H9 (cell line): ENCODE results near the gene MAPT. TPM values are rescaled to one million over a fixed set of nuclear protein-coding genes. Genes with fewer than 3 reads are reported as not detected.

Source experiments
- DNase-seq: peaks from one replicate; pipeline ENCODE4 v3.0.0-alpha.2; 2017
- H2AFZ ChIP-seq: one replicate; pipeline ENCODE4 v1.6.1; 2013; ENCODE audit warnings: mild to moderate bottlenecking, low read length, control low read depth, moderate library complexity
- H2AK5ac ChIP-seq: 2 replicates; pipeline ENCODE4 v1.6.1; 2013; ENCODE audit warnings: low read length, control low read depth, mixed read lengths; ENCODE audit not compliant: insufficient read length
- H2BK120ac ChIP-seq: one replicate; pipeline ENCODE4 v1.6.1; 2013; ENCODE audit warnings: low read depth, mild to moderate bottlenecking, low read length, control low read depth, inconsistent platforms; ENCODE audit not compliant: poor library complexity, severe bottlenecking
- H2BK12ac ChIP-seq: 2 replicates; pipeline ENCODE4 v1.6.1; 2013; ENCODE audit warnings: low read length, control low read depth, mixed read lengths, low read depth; ENCODE audit not compliant: insufficient read length
- H2BK15ac ChIP-seq: 2 replicates; pipeline ENCODE4 v1.6.1; 2013; ENCODE audit warnings: low read depth, low read length, control low read depth
- H2BK20ac ChIP-seq: one replicate; pipeline ENCODE4 v1.6.1; 2013; ENCODE audit warnings: low read depth, mild to moderate bottlenecking, low read length, control low read depth, inconsistent platforms; ENCODE audit not compliant: poor library complexity, severe bottlenecking
- H2BK5ac ChIP-seq: 2 replicates; pipeline ENCODE4 v1.6.1; 2013; ENCODE audit warnings: low read length, control low read depth, mixed read lengths; ENCODE audit not compliant: insufficient read length
- H3K14ac ChIP-seq: 2 replicates; pipeline ENCODE4 v1.6.1; 2013; ENCODE audit warnings: low read length, control low read depth; ENCODE audit not compliant: insufficient read depth
- H3K18ac ChIP-seq: 2 replicates; pipeline ENCODE4 v1.6.1; 2013; ENCODE audit warnings: low read depth, mild to moderate bottlenecking, mixed read lengths, low read length, control low read depth; ENCODE audit not compliant: insufficient read length
- H3K23ac ChIP-seq: 2 replicates; pipeline ENCODE4 v1.6.1; 2013; ENCODE audit warnings: low read length, control low read depth, mixed read lengths, low read depth; ENCODE audit not compliant: insufficient read length
- H3K23me2 ChIP-seq: 2 replicates; pipeline ENCODE4 v1.6.1; 2013; ENCODE audit warnings: low read depth, mild to moderate bottlenecking, mixed read lengths, low read length, control low read depth; ENCODE audit not compliant: insufficient read length, poor library complexity, severe bottlenecking
- H3K27ac ChIP-seq: 2 replicates; pipeline ENCODE4 v1.5.1; 2013; ENCODE audit warnings: low read length, control low read depth, mixed read lengths, low read depth; ENCODE audit not compliant: insufficient read length
- H3K27me3 ChIP-seq: 2 replicates; pipeline ENCODE4 v1.6.1; 2013; ENCODE audit warnings: low read length, control low read depth, inconsistent platforms; ENCODE audit not compliant: insufficient read depth
- H3K4ac ChIP-seq: 2 replicates; pipeline ENCODE4 v1.6.1; 2013; ENCODE audit warnings: low read depth, mild to moderate bottlenecking, control low read depth, inconsistent platforms, low read length, moderate library complexity
- H3K4me1 ChIP-seq: 2 replicates; pipeline ENCODE4 v1.6.1; 2013; ENCODE audit warnings: low read length, control low read depth, inconsistent platforms; ENCODE audit not compliant: insufficient read depth
- H3K4me2 ChIP-seq: 2 replicates; pipeline ENCODE4 v1.6.1; 2013; ENCODE audit warnings: low read length, control low read depth, mixed read lengths; ENCODE audit not compliant: insufficient read length, insufficient read depth
- H3K56ac ChIP-seq: 2 replicates; pipeline ENCODE4 v1.6.1; 2013; ENCODE audit warnings: low read depth, mild to moderate bottlenecking, mixed read lengths, low read length, control low read depth; ENCODE audit not compliant: insufficient read length
- H3K79me1 ChIP-seq: 2 replicates; pipeline ENCODE4 v1.6.1; 2013; ENCODE audit warnings: low read depth, mild to moderate bottlenecking, moderate library complexity, low read length, control low read depth, inconsistent platforms; ENCODE audit not compliant: insufficient read depth, poor library complexity, severe bottlenecking
- H3K79me2 ChIP-seq: 2 replicates; pipeline ENCODE4 v1.6.1; 2013; ENCODE audit warnings: low read length, control low read depth, inconsistent platforms; ENCODE audit not compliant: insufficient read depth
- H3K9ac ChIP-seq: 2 replicates; pipeline ENCODE4 v1.6.1; 2013; ENCODE audit warnings: low read length, control low read depth, mixed read lengths; ENCODE audit not compliant: insufficient read length; ENCODE audit errors: extremely low read depth
- H3K9me3 ChIP-seq: one replicate; pipeline ENCODE4 v1.6.1; 2013; ENCODE audit warnings: low read depth, low read length, inconsistent platforms; ENCODE audit not compliant: control insufficient read depth
- H3T11ph ChIP-seq: one replicate; pipeline ENCODE4 v1.6.1; 2013; ENCODE audit warnings: mild to moderate bottlenecking, low read length, control low read depth, inconsistent platforms
- H4K20me1 ChIP-seq: one replicate; pipeline ENCODE4 v1.6.1; 2013; ENCODE audit not compliant: control insufficient read depth, insufficient read length, insufficient read depth
- H4K5ac ChIP-seq: 2 replicates; pipeline ENCODE4 v1.6.1; 2013; ENCODE audit warnings: low read depth, mild to moderate bottlenecking, mixed read lengths, low read length, control low read depth; ENCODE audit not compliant: insufficient read length
- H4K8ac ChIP-seq: replicated peaks from 2 replicates; pipeline ENCODE4 v1.6.1; 2013; ENCODE audit warnings: low read length, control low read depth, mixed read lengths, low read depth; ENCODE audit not compliant: insufficient read length
- H4K91ac ChIP-seq: 2 replicates; pipeline ENCODE4 v1.6.1; 2013; ENCODE audit warnings: low read depth, mild to moderate bottlenecking, moderate library complexity, mixed read lengths, low read length, control low read depth; ENCODE audit not compliant: insufficient read length
- H3K27ac Mint-ChIP-seq, 3 experiments: 2 replicates in 2 of 3; 3 replicates in 1 of 3; pipeline ENCODE4 v1.8.0; 2020 to 2021; ENCODE audit warnings: mixed read lengths in 3 of 3, mild to moderate bottlenecking in 1 of 3, moderate library complexity in 1 of 3
- H3K27me3 Mint-ChIP-seq: 2 replicates; pipeline ENCODE4 v1.8.0; 2021; ENCODE audit warnings: low read depth, mild to moderate bottlenecking, moderate library complexity, mixed read lengths
- H3K36me3 Mint-ChIP-seq, 3 experiments: 2 replicates in 2 of 3; 3 replicates in 1 of 3; pipeline ENCODE4 v1.8.0; 2020 to 2021; ENCODE audit warnings: low read depth in 3 of 3, mixed read lengths in 3 of 3; ENCODE audit not compliant: insufficient read depth in 1 of 3
- H3K4me1 Mint-ChIP-seq, 2 experiments: 2 replicates each; pipeline ENCODE4 v1.8.0; 2020; ENCODE audit warnings: mixed read lengths in 2 of 2
- H3K4me3 Mint-ChIP-seq, 2 experiments: 2 replicates in 1 of 2; 3 replicates in 1 of 2; pipeline ENCODE4 v1.8.0; 2020 to 2021; ENCODE audit warnings: mild to moderate bottlenecking in 2 of 2, mixed read lengths in 2 of 2, moderate library complexity in 1 of 2
- H3K9me3 Mint-ChIP-seq, 2 experiments: 2 replicates in 1 of 2; 3 replicates in 1 of 2; pipeline ENCODE4 v1.8.0; 2020; ENCODE audit warnings: mild to moderate bottlenecking in 2 of 2, mixed read lengths in 2 of 2, moderate library complexity in 1 of 2
- CTCF ChIP-seq: fragments of 200-600 bp; sonication (generic); conservative IDR thresholded peaks from 3 replicates; pipeline ENCODE4 v1.8.0; 2021; ENCODE audit warnings: antibody characterized with exemption, mild to moderate bottlenecking
- WGBS: extraction: QIAGEN DNeasy Blood & Tissue Kit; methylation state at CpG from one replicate; pipeline ENCODE4 v1.1.7; 2013; ENCODE audit warnings: missing lambda C conversion rate, low lambda C conversion rate, mixed read lengths; ENCODE audit not compliant: insufficient read length; ENCODE audit errors: extremely low coverage; 5-methylcytosine and 5-hydroxymethylcytosine counted together
- total RNA-seq: library from RNA; stranded (reverse); gene quantifications from 2 replicates; pipeline ENCODE4 v1.2.1, GENCODE V29; 2021

Gene MAPT
- total RNA-seq, 1 experiment from 2014 or later, result 1.6 TPM

DNA sequence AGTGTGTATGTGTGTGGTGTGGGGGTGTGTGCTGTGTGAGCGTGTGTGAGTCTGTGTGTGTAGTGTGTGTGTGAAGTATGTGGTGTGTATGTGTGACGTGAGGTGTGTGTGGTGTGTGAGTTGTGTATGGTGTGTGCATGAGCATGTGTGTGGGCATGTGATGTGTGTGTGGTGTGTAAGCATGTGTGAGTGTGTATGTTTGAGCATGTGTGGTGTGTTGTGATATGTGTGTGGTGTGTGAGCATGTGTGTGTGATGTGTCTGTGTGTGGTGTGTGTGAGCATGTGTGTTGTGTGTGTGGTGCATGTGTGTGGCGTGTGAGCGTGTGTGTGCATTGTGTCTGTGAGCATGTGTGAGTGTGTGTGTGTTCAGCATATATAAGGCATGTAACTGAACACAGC, 20.9 kb downstream of the MAPT start:
- no peak overlapping the region for H3K18ac ChIP-seq
- H4K20me1 ChIP-seq, result no peaks in the 10 kb centered on the region
- H3K14ac ChIP-seq, result no peak overlapping the region
- H3K4me3 Mint-ChIP-seq, result peak overlapping the region in 1 of 2 experiments; percentile 14; a peak in 2 of 5 replicates
- no peak overlapping the region for H3K27ac ChIP-seq
- H4K8ac ChIP-seq, result peak overlapping the region; percentile 17
- H2BK15ac ChIP-seq, result no peak overlapping the region
- H3K9ac ChIP-seq, result no peak overlapping the region
- H3K23me2 ChIP-seq, result no peaks in the 10 kb centered on the region
- no peak overlapping the region; a peak in 2 of 7 replicates for H3K27ac Mint-ChIP-seq
- H3K4me2 ChIP-seq, result no peak overlapping the region
- no peaks in the 10 kb centered on the region for H3K9me3 ChIP-seq
- no peak overlapping the region for H4K5ac ChIP-seq
- no peak overlapping the region for H2BK12ac ChIP-seq
- H2AK5ac ChIP-seq, result no peak overlapping the region
- H3T11ph ChIP-seq, result no peak overlapping the region
- no peak overlapping the region for H2BK20ac ChIP-seq
- peaks cover 24% of the 10 kb centered on the region for H3K27me3 Mint-ChIP-seq
- H3K4me1 ChIP-seq, result no peaks in the 10 kb centered on the region
- H3K79me1 ChIP-seq, result no peaks in the 10 kb centered on the region
- H2BK5ac ChIP-seq, result no peak overlapping the region
- peaks cover 8 to 12% of the 10 kb centered on the region in 2 experiments for H3K9me3 Mint-ChIP-seq
- no peak for TF ChIP-seq CTCF
- H3K36me3 Mint-ChIP-seq, result peaks cover 0 to 10% (median 6%) of the 10 kb centered on the region in 3 experiments; a peak in 3 of 7 replicates
- WGBS, result 100% methylated on average over 2 of the region's 4 CpGs
- H3K23ac ChIP-seq, result no peak overlapping the region
- DNase-seq, result no peak
- H3K79me2 ChIP-seq, result no peaks in the 10 kb centered on the region
- no peak overlapping the region for H3K56ac ChIP-seq
- H3K27me3 ChIP-seq, result no peaks in the 10 kb centered on the region
- H2BK120ac ChIP-seq, result no peak overlapping the region
- H4K91ac ChIP-seq, result no peak overlapping the region
- no peak overlapping the region for H2AFZ ChIP-seq
- peaks cover 0 to 2% of the 10 kb centered on the region in 2 experiments; a peak in 2 of 4 replicates for H3K4me1 Mint-ChIP-seq
- H3K4ac ChIP-seq, result no peak overlapping the region
